NCI-H446 (cell line): Measurements from ENCODE around the gene KLHDC4.
"Not testable (repeated sequence)": the region's sequence is repeated elsewhere in the genome, so short reads cannot be mapped to it uniquely, and the experiment has no call there.

Experiments used
- DNase-seq, 2 experiments: peaks; one replicate each; lab custom pipeline; 2025; lab: John Stamatoyannopoulos, UW

Gene KLHDC4

GRCh38 chr16:87765776-87766484 lies at the start of gene KLHDC4:
KLHDC4 (minus strand) TSS chr16:87765986; CDS start chr16:87765890, 96 bp downstream.
- DNase-seq, result peak in 1 of 2 experiments; percentile 71

DNA sequence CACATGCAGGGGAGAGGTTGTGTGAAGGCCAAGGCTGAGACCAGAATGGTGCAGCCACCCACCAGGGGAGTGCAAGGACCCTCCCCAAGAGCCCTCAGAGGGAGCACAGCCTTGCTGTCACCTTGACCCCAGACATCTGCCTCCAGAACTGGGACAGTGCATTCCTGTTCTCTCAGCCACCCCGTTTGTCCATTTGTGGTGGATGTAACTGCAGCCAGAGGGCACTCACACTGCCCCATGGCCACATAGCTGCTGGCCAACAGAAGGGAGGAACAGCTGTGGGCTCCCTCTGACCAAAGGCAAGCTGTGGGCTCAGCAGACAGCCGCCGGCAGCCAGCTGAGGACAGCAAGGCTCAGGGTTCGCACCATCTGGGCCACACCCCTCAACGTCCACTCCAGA lies 49.8 kb upstream of the KLHDC4 start:
- DNase-seq, result no peak

DNA sequence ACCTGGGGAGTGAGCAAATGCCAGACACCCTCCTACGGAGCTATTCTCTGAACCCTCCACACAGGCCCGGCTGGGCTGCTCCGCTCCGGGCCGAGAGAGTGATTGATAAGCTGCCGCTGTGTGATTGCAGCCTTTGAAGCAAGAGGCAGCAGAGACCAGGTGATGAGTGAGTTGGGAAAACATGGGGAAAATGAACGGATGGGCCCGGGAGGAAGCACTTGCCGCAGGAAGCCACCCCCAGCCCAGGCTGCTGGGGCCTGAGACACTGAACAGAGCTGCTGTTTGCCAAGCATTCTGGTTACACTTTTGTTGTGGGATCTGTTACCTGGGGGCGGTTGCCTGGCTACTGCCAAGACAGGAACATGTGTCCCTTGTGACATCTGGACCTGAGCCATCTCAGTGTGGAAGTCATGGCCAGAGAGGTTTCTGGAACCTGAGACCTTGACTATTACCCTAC lies 46.4 kb upstream of the KLHDC4 start:
- DNase-seq, result no peak

DNA sequence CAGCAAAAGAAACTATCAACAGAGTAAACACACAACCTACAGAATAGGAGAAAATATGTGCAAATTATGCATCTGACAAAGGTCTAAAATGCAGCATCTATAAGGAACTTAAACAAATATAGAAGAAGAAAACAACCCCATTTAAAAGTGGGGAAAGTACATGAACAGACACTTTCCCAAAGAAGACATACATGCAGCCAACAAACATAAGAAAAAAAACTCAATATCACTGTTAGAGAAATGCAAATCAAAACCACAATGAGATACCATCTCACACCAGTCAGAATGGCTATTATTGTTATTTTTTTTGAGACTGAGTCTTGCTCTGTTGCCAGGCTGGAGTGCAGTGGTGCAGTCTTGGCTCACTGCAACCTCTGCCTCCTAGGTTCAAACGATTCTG lies 45.7 kb upstream of the KLHDC4 start:
- DNase-seq, result not testable (repeated sequence)

GRCh38 chr16:87809150-87809902 lies 43.5 kb upstream of the KLHDC4 start:
- DNase-seq, result no peak

DNA sequence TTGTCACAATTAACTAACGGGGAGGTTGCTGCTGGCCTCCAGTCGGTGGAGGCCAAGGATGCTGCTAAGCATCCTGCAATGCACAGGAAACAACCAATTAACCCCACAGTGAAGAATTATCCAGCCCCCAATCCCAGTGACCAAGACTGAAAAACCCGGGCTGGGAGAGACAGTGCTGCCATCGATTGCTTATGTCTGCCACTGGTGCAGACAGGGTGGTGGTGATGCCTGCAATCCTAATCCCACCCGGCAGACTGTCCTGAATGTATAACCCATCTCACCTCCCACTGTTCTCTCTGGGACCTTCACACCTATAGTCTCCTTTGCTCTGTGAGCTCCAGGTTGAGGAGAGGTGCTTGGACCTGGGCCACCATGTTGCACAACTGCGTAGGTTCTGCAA lies 42.3 kb upstream of the KLHDC4 start:
- DNase-seq, result no peak

GRCh38 chr16:87806641-87807546 lies 41.1 kb upstream of the KLHDC4 start:
- DNase-seq, result no peak

- DNase-seq, result no peak
These were observed 40.5 kb upstream of the KLHDC4 start for GRCh38 chr16:87806261-87806640.

GRCh38 chr16:87803385-87803784 lies 37.6 kb upstream of the KLHDC4 start:
- DNase-seq, result no peak

DNA sequence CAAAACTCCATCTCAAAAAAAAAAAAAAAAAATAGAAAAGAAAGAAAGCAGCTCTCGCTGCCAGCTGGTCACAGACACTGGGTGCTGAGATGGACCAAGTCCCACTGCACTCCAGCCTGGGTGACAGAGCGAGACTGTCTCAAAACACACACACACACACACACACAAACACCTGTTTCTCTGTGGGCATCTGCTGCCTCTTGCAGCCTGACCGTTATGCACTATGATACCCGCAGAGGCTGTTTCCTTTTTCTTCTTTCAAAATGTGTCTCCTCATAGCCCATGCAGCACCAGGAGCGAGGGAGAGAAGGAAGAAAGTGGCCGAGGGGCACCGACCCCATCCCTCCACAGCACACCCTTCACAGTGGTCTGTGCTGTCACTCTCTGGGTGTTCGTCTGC lies 36.9 kb upstream of the KLHDC4 start:
- DNase-seq, result no peak

DNA sequence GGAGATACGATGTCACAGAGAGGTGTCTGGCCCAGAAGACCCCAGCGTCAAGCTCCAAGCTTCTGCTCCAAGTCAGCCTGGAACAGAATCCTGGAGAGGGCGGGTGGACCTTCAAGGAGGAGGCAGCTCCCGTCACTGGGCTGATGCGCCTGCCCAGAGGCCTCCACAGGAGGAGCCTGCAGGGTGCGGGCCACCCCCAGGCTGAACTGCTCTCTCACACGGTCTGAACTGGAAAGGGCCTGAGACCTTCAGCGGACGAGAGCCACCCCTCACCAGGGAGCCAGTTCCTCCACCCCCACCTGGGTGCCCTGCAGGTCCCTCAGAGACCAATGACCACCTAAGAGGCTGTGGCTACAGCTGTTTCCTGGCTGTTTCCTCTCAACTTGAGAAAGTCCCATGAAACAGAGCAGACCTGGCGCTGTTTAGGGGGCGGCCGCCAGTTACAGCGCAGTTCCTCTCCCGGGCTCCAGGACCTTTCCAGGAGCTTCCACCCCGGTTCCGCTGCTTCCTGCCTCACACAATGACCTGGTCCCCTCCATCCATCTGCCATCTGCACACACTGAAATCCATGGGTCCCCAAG lies 36.0 kb upstream of the KLHDC4 start:
- no peak for DNase-seq

DNA sequence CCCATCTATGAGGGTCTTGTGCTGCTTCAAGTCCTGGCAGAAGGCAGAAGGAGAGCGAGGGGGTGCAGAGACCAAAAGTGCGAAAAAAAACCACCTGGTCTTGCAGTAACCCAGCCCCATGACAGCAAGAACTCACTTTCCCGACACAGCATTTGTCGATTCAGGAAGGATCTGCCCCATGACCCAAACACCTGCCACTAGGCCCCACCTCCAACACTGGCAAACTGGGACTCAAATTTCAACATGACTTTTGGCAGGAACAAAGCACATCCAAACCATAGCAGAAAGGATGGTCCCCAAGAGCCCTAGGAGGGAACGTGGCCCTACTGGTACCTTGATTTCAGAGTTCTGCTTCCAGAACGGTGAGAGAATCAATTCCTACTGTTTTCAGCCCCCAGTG lies 34.7 kb upstream of the KLHDC4 start:
- DNase-seq, result no peak

GRCh38 chr16:87795336-87795735 lies 29.6 kb upstream of the KLHDC4 start:
- no peak for DNase-seq

DNA sequence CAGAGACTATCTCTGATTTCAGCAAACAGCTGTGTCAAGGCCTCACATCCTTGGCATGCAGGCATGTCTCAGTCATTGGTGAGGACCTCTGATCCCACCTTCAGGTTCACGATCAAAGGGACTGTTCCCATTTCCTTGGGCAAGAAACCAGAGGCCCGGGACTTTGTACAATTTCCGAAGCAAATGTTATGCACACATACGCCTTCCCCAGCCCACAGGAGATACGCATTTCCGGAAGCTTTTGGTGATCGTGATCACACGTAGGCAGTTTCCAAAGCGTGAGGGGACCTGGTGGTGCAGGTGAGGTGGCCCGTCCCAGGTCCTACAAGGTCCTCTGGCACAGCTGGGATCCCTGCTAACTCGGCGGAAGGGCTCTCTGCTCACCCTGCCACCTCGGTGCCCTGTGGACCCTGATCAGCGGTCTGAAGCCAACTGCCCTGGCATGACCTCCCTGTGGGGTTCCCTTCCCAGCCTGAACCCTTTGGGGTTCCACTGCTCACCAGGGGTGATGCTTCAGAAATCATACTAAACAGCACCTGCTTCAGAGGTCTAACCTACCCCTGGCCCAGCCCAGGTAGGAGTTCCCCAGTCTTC lies 28.8 kb upstream of the KLHDC4 start:
- no peak for DNase-seq

DNA sequence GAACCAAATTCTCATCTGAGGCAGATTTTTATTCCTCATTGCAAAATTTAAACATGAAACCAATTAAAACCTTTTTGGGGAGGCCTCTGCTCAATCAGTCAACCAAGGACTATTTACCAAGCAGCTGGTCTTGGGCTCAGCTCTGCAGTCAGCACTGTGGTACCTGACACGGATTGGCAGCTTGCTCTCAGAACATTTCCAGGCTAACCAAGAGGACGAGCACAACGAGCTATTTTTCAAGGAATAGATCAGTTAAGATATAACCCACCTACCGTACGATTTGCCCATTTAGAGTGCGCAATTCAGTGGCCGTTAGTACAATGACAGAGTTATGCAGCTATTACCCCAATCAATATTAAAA lies 26.4 kb upstream of the KLHDC4 start:
- no peak for DNase-seq

DNA sequence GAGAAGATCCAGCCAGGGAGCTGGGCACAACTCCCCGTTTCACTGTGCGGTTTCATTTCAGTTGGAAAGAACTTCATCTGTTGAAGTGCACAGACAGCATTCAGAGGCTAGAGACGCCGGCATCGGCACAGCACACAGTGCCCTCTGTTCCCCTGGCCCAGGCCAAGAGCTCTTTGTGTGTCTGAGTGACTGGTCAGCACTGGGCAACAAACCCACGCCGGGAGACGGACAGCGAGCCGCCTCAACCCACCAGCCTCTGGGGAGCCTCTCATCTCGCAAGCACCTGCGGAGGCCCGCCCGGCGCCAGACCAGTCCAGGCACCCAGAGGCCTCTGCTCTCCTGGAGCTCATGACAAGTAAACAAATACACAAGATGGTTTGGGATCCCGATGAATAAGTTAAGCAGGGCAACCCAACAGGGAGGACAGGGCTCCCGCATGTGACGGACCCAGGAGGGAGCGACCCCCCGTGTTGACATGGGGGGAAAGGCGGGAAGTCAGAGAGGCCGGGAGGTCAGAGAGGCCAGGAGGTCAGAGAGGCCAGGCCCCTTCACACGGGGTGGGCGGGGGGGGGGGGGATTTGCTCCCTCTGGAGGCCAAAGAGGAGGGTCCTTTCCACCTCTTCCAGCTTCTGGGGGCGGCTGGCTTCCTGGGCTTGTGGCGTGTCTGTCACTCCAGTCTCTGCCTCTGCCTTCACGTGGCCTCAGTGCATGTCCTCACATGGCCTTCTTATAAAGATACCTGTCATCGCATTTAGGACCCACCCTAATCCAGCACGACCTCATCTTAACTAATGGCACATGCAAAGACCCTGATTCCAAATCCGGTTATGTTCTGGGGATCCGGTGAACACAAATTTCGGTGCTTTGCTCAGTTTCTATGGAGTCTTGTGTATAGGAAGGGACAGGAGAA lies 25.8 kb upstream of the KLHDC4 start:
- DNase-seq, result no peak

- peak in 1 of 2 experiments; percentile 32 for DNase-seq
These were observed 24.7 kb upstream of the KLHDC4 start for GRCh38 chr16:87790292-87791100.

DNA sequence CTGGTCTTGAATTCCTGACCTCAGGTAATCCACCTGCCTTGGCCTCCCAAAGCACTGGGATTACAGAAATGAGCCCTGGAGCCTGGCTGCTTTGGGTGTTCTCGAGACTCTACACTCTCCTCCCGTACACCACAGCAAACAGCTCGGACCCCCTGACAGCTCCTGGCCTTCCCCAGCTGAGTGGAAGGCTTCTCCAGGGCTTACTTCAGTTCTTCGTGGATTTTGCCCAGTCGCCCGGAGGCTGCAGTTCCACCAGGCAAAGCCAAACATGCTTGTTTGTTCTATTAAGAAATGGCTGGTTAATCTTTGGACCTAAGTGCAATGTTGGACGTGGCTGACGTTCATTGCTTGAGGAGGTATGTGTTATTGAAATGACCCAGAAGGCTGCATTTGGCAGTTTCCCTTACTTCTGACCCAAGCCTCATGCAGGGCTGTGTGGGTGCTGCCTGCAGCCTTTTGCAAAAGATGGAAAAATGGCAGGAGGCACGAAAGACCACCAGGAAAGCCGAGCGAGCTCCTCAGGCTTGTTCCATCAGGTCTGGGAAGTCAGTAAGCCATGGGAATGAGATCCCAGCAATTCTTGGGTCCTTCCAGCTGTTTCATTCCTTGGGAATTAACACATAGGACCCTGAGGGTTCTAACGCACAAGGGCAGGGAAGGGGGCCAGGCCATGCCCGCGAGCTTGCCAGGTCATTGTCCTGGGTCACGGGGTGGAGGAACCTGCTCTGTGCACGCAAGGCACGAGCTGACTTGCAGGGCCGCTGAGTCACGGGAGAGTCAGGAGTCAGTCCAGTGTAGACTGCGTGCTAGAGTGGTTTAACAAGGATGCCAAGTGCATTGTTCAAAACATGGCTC lies 23.9 kb upstream of the KLHDC4 start:
- no peak for DNase-seq
